Natural killer cell (primary cell): ENCODE measurements around the gene SLX9. TPM values are rescaled to one million over a fixed set of nuclear protein-coding genes. Genes with fewer than 3 reads are reported as not detected.

Source experiments
- ATAC-seq, 3 donors: fragments of 150-1000 bp in 2 of 3; fragments of 200-7000 bp in 1 of 3; cut with Tn5 transposase; 1 replicate in 1 of 3; 2 replicates in 2 of 3; pipeline ENCODE4 v1.10.0; 2021; ENCODE audit warnings: mild to moderate bottlenecking in 2 of 3, moderate library complexity in 2 of 3
- DNase-seq, 2 donors: peaks; one replicate each; pipeline versions ENCODE4 v3.0.0 to v3.0.0-alpha.2; 2013 to 2021; ENCODE audit warnings: mixed read lengths in 1 of 2
- H3K27ac ChIP-seq: one replicate; pipeline ENCODE4 v1.5.1; 2013; ENCODE audit warnings: mild to moderate bottlenecking, low read length
- H3K27me3 ChIP-seq: one replicate; pipeline ENCODE4 v1.6.1; 2013; ENCODE audit warnings: low read length; ENCODE audit not compliant: control insufficient read depth, insufficient read depth
- H3K36me3 ChIP-seq: one replicate; pipeline ENCODE4 v1.6.1; 2013; ENCODE audit warnings: low read length; ENCODE audit not compliant: control insufficient read depth, insufficient read depth
- H3K4me1 ChIP-seq: one replicate; pipeline ENCODE4 v1.6.1; 2013; ENCODE audit warnings: low read length; ENCODE audit not compliant: control insufficient read depth, insufficient read depth
- H3K4me3 ChIP-seq: one replicate; pipeline ENCODE4 v1.5.1; 2013; ENCODE audit warnings: low read length
- H3K9me3 ChIP-seq: one replicate; pipeline ENCODE4 v1.6.1; 2013; ENCODE audit warnings: low read length; ENCODE audit not compliant: control insufficient read depth, insufficient read depth
- H3K27ac Mint-ChIP-seq, 2 donors: one replicate each; pipeline ENCODE4 v1.8.0; 2022; ENCODE audit warnings: mild to moderate bottlenecking in 2 of 2, mixed read lengths in 2 of 2, moderate library complexity in 1 of 2
- H3K27me3 Mint-ChIP-seq, 2 donors: one replicate each; pipeline ENCODE4 v1.8.0; 2022; ENCODE audit warnings: low read depth in 2 of 2, mixed read lengths in 2 of 2
- H3K36me3 Mint-ChIP-seq: one replicate; pipeline ENCODE4 v1.8.0; 2022; ENCODE audit warnings: mixed read lengths
- H3K4me1 Mint-ChIP-seq, 2 donors: one replicate each; pipeline ENCODE4 v1.8.0; 2022; ENCODE audit warnings: mixed read lengths in 2 of 2
- H3K4me3 Mint-ChIP-seq: one replicate; pipeline ENCODE4 v1.8.0; 2022; ENCODE audit warnings: mild to moderate bottlenecking, moderate library complexity, mixed read lengths
- H3K9me3 Mint-ChIP-seq, 2 donors: one replicate each; pipeline ENCODE4 v1.8.0; 2022; ENCODE audit warnings: mixed read lengths in 2 of 2
- CTCF ChIP-seq: fragments of 200-600 bp; IDR thresholded peaks from one replicate; pipeline ENCODE4 v1.8.0; 2022; ENCODE audit warnings: antibody characterized with exemption
- WGBS: methylation state at CpG from one replicate; pipeline ENCODE4 v1.1.7; 2013; ENCODE audit warnings: missing lambda C conversion rate; ENCODE audit not compliant: insufficient coverage; 5-methylcytosine and 5-hydroxymethylcytosine counted together
- intact Hi-C: fragments of 100-400 bp; cut with micrococcal nuclease; formaldehyde crosslinking; loops from one replicate; pipeline ENCODE4 v1.14.2; 2022
- total RNA-seq, 4 donors: library from RNA; stranded (reverse); fragments of 120-200 nt in 1 of 4; gene quantifications; one replicate each; pipeline versions ENCODE4 v1.2.3 to v1.2.4, GENCODE V29; 2013 to 2022

The SLX9 gene
- total RNA-seq, 3 donors from 2014 or later (not counting 1 experiment from before 2014, with no cell fraction given): 12.8 to 22.9 (median 20.0) TPM

GRCh38 chr21:44955141-44955797 lies 15.4 kb downstream of the SLX9 start:
- ATAC-seq (no peak), DNase-seq (no peak)
- Mint-ChIP-seq H3K27me3 (no peaks in the 10 kb centered on the region), H3K27ac (no peak overlapping the region), H3K4me1 (peaks cover 0 to 23% of the 10 kb centered on the region in 2 donors), H3K4me3 (no peak overlapping the region), H3K36me3 (no peaks in the 10 kb centered on the region), H3K9me3 (no peaks in the 10 kb centered on the region)
- WGBS: 95% methylated on average over 21 of the region's 21 CpGs
- Histone ChIP-seq H3K36me3 (peaks cover 14% of the 10 kb centered on the region), H3K27me3 (no peaks in the 10 kb centered on the region), H3K27ac (no peak overlapping the region), H3K9me3 (no peaks in the 10 kb centered on the region), H3K4me3 (no peak overlapping the region), H3K4me1 (peaks cover 7% of the 10 kb centered on the region)
- intact Hi-C loops: no loop called here
- TF ChIP-seq CTCF: no peak

- Mint-ChIP-seq H3K27ac (no peak overlapping the region), H3K4me1 (peaks cover 0 to 23% of the 10 kb centered on the region in 2 donors), H3K4me3 (no peak overlapping the region), H3K27me3 (no peaks in the 10 kb centered on the region), H3K36me3 (no peaks in the 10 kb centered on the region), H3K9me3 (no peaks in the 10 kb centered on the region)
- Histone ChIP-seq H3K36me3 (peaks cover 14% of the 10 kb centered on the region), H3K9me3 (no peaks in the 10 kb centered on the region), H3K27ac (no peak overlapping the region), H3K27me3 (no peaks in the 10 kb centered on the region), H3K4me1 (peaks cover 7% of the 10 kb centered on the region), H3K4me3 (no peak overlapping the region)
- TF ChIP-seq CTCF: no peak
- ATAC-seq (no peak), DNase-seq (no peak)
- 92% methylated on average over 16 of the region's 16 CpGs for WGBS
- intact Hi-C loops: no loop called here
Observed at GRCh38 chr21:44955798-44956175, 16.0 kb downstream of the SLX9 start.

- TF ChIP-seq CTCF: no peak
- no peaks in the 10 kb centered on the region for H3K27me3 ChIP-seq
- H3K4me1 Mint-ChIP-seq: peaks cover 0 to 23% of the 10 kb centered on the region in 2 donors
- intact Hi-C loops: no loop called here
- H3K9me3 ChIP-seq: no peaks in the 10 kb centered on the region
- H3K9me3 Mint-ChIP-seq: no peaks in the 10 kb centered on the region
- H3K36me3 Mint-ChIP-seq: no peaks in the 10 kb centered on the region
- no peak overlapping the region for H3K27ac ChIP-seq
- 94% methylated on average over 35 of the region's 35 CpGs for WGBS
- H3K4me1 ChIP-seq: peaks cover 7% of the 10 kb centered on the region
- peaks cover 15% of the 10 kb centered on the region for H3K36me3 ChIP-seq
- H3K4me3 ChIP-seq: no peak overlapping the region
- H3K4me3 Mint-ChIP-seq: no peak overlapping the region
- DNase-seq: no peak
- no peak overlapping the region for H3K27ac Mint-ChIP-seq
- ATAC-seq: no peak
- no peaks in the 10 kb centered on the region for H3K27me3 Mint-ChIP-seq
Observed at GRCh38 chr21:44956356-44957046, 16.7 kb downstream of the SLX9 start.
